ENCODE measurements around the gene BMP3.
"Not testable (repeated sequence)": the region's sequence is repeated elsewhere in the genome, so short reads cannot be mapped to it uniquely, and the experiment has no call there.

Gene BMP3

DNA sequence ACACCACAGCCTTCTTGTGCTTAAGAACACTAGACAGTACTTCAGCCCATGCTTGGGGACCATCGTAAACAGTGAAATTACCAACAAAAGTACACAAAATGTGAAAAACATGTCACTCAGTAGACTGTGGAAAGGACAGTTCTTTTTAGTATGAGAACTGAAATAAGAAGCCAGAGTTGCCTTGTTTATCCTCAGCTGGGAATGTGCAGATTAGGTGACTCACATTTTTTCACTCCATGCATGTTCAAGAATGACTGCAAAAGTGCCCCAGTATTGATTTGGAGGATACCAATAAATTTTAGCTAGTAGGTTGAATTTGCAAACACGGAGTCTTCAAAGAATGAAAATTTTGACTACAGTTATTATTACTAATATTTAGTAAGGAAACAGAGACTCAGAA is 23.1 kb upstream of the BMP3 start:
- POLR2A ChIA-PET: no interaction called here
- TF ChIP-seq NFRKB (IDR thresholded peaks at IDR 0.05): no peak
- TF ChIP-seq PKNOX1 (IDR thresholded peaks at IDR 0.05): no peak
- no peak for TF ChIP-seq TARDBP (IDR thresholded peaks at IDR 0.05)
- no peak for TF ChIP-seq HDGF (IDR thresholded peaks at IDR 0.05; ENCODE audit: borderline replicate concordance)
- TF ChIP-seq CTBP1 (IDR thresholded peaks at IDR 0.05; ENCODE audit: borderline replicate concordance): no peak
- TF ChIP-seq FOXM1 (IDR thresholded peaks at IDR 0.05; ENCODE audit: borderline replicate concordance): no peak
- TF ChIP-seq ELF4 (IDR thresholded peaks at IDR 0.05): no peak
- no peak for TF ChIP-seq LEF1 (IDR thresholded peaks at IDR 0.05; ENCODE audit: borderline replicate concordance)
- TF ChIP-seq SUZ12 (IDR thresholded peaks at IDR 0.05): no peak
- no peak for DNase-seq (ENCODE audit: extremely low spot score)
- CTCF ChIA-PET: no interaction called here

- DNase-seq (ENCODE audit: extremely low spot score); POLR2A ChIA-PET; CTCF ChIA-PET: not testable (repeated sequence)
These were observed 13.9 kb upstream of the BMP3 start for GRCh38 chr4:81016566-81016965.

GRCh38 chr4:81019006-81019405 is 11.5 kb upstream of the BMP3 start:
- no peak for TF ChIP-seq LEF1 (IDR thresholded peaks at IDR 0.05; ENCODE audit: borderline replicate concordance)
- no peak for TF ChIP-seq BHLHE40 (IDR thresholded peaks at IDR 0.05; ENCODE audit: borderline replicate concordance)
- TF ChIP-seq PKNOX1 (IDR thresholded peaks at IDR 0.05): no peak
- no peak for TF ChIP-seq FOXM1 (IDR thresholded peaks at IDR 0.05; ENCODE audit: borderline replicate concordance)
- no peak for TF ChIP-seq ZNF384 (IDR thresholded peaks at IDR 0.05)
- TF ChIP-seq HDGF (IDR thresholded peaks at IDR 0.05; ENCODE audit: borderline replicate concordance): no peak
- no peak for TF ChIP-seq ARNT (IDR thresholded peaks at IDR 0.05)
- no peak for TF ChIP-seq SUZ12 (IDR thresholded peaks at IDR 0.05)
- TF ChIP-seq L3MBTL2 (conservative IDR thresholded peaks at IDR 0.05): no peak
- no peak for TF ChIP-seq ELF4 (IDR thresholded peaks at IDR 0.05)
- no peak for TF ChIP-seq CTBP1 (IDR thresholded peaks at IDR 0.05; ENCODE audit: borderline replicate concordance)
- no peak for TF ChIP-seq NFRKB (IDR thresholded peaks at IDR 0.05)
- TF ChIP-seq SP1 (IDR thresholded peaks at IDR 0.05): no peak
- POLR2A ChIA-PET: no interaction called here
- CTCF ChIA-PET: no interaction called here
- no peak for DNase-seq (ENCODE audit: extremely low spot score)

DNA sequence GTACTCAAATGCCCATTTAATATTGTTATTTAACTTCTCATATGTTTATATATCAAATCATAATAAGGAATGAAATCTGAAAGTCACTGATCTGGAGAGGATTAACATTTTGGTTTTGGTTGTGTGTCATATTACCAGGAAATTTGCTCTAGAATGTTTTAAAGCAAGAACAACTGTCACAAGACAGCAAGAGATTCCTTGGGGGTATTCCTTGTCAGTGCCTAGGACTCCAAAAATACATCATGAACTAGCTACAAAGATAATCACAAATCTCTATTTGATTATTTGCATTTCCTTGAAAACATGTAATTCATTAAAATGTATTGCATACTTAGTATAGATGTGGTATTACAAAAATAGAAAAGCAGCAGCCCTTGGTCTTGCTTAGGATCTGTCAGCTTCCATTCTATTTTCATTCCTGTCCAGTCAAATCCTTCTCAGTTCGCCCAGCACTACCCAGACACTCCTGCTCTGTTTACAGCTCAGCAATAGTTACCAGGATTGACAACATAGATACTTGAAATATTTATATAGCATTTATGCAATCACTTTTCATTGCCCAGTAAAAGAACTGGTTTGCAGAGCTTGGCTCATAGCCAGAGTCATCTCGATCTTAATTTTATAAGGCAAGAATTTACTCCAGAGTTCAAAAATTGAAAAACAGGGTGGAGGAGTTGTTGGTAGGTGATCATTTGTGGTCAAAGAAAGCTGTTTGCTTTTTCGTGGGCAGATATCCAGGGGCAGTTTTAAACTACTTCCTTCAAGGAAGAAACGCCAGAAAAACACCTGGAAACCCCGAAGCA is 9.2 kb upstream of the BMP3 start:
- DNase-seq (ENCODE audit: extremely low spot score): no peak
- ChIA-PET CTCF (no interaction called here), POLR2A (interaction anchor here (1.0 kb wide), 1 partner anchor 9 kb away, joined by 3 read pairs; the partner anchor contains the start of gene BMP3)
- TF ChIP-seq TARDBP (IDR thresholded peaks at IDR 0.05): no peak
- TF ChIP-seq FOXK2 (IDR thresholded peaks at IDR 0.05): no peak
- TF ChIP-seq ARNT (IDR thresholded peaks at IDR 0.05): no peak
- no peak for TF ChIP-seq FOXA1 (IDR thresholded peaks at IDR 0.05)
- TF ChIP-seq L3MBTL2 (conservative IDR thresholded peaks at IDR 0.05): no peak
- TF ChIP-seq CTBP1 (IDR thresholded peaks at IDR 0.05; ENCODE audit: borderline replicate concordance): no peak
- TF ChIP-seq SP1 (IDR thresholded peaks at IDR 0.05): no peak
- no peak for TF ChIP-seq BHLHE40 (IDR thresholded peaks at IDR 0.05; ENCODE audit: borderline replicate concordance)
- no peak for TF ChIP-seq ELF4 (IDR thresholded peaks at IDR 0.05)
- TF ChIP-seq ZNF384 (IDR thresholded peaks at IDR 0.05): no peak
- TF ChIP-seq HDGF (IDR thresholded peaks at IDR 0.05; ENCODE audit: borderline replicate concordance): no peak

GRCh38 chr4:81021981-81022380 is 8.5 kb upstream of the BMP3 start:
- ChIA-PET POLR2A (interaction anchor here (1.0 kb wide), 1 partner anchor 8 kb away, joined by 3 read pairs; the partner anchor contains the start of gene BMP3), CTCF (no interaction called here)
- TF ChIP-seq L3MBTL2 (conservative IDR thresholded peaks at IDR 0.05) (no peak), PKNOX1 (IDR thresholded peaks at IDR 0.05) (no peak), TARDBP (IDR thresholded peaks at IDR 0.05) (no peak), FOXK2 (IDR thresholded peaks at IDR 0.05) (no peak), HDGF (IDR thresholded peaks at IDR 0.05; ENCODE audit: borderline replicate concordance) (no peak), ZNF384 (IDR thresholded peaks at IDR 0.05) (no peak), ARNT (IDR thresholded peaks at IDR 0.05) (no peak), SUZ12 (IDR thresholded peaks at IDR 0.05) (no peak), FOXA1 (IDR thresholded peaks at IDR 0.05) (no peak), FOXM1 (IDR thresholded peaks at IDR 0.05; ENCODE audit: borderline replicate concordance) (no peak), NFRKB (IDR thresholded peaks at IDR 0.05) (no peak), LEF1 (IDR thresholded peaks at IDR 0.05; ENCODE audit: borderline replicate concordance) (no peak), BHLHE40 (IDR thresholded peaks at IDR 0.05; ENCODE audit: borderline replicate concordance) (no peak), ELF4 (IDR thresholded peaks at IDR 0.05) (no peak), CTBP1 (IDR thresholded peaks at IDR 0.05; ENCODE audit: borderline replicate concordance) (no peak), SP1 (IDR thresholded peaks at IDR 0.05) (no peak)
- DNase-seq (ENCODE audit: extremely low spot score): no peak

DNA sequence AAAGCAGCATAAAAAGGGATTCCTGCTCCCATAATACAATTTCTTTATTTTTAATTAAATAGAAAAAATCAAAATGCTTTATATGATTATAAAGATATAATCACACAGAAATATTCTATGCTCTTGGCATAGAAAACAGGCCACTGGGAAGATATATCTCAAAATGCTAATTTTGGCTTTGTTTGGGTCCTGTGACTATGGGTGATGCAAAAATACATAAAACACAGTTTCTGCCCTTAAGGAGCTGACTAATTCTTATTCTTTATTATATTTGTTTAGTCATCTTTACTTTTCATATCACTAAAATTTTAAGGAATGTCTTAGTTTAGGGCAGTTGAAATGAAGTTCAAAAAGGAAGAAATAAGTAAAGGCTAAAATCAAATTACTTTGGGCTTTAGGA is 7.0 kb upstream of the BMP3 start:
- ChIA-PET CTCF (no interaction called here), POLR2A (no interaction called here)
- TF ChIP-seq LEF1 (IDR thresholded peaks at IDR 0.05; ENCODE audit: borderline replicate concordance) (no peak), FOXA1 (IDR thresholded peaks at IDR 0.05) (no peak), NFRKB (IDR thresholded peaks at IDR 0.05) (no peak), HDGF (IDR thresholded peaks at IDR 0.05; ENCODE audit: borderline replicate concordance) (no peak), ARNT (IDR thresholded peaks at IDR 0.05) (no peak), TARDBP (IDR thresholded peaks at IDR 0.05) (no peak), CTBP1 (IDR thresholded peaks at IDR 0.05; ENCODE audit: borderline replicate concordance) (no peak), FOXM1 (IDR thresholded peaks at IDR 0.05; ENCODE audit: borderline replicate concordance) (no peak), L3MBTL2 (conservative IDR thresholded peaks at IDR 0.05) (no peak), PKNOX1 (IDR thresholded peaks at IDR 0.05) (no peak), SUZ12 (IDR thresholded peaks at IDR 0.05) (no peak), ELF4 (IDR thresholded peaks at IDR 0.05) (no peak), FOXK2 (IDR thresholded peaks at IDR 0.05) (no peak), SP1 (IDR thresholded peaks at IDR 0.05) (no peak), ZNF384 (IDR thresholded peaks at IDR 0.05) (no peak), BHLHE40 (IDR thresholded peaks at IDR 0.05; ENCODE audit: borderline replicate concordance) (no peak)

More for the DNA sequence above, 7.0 kb upstream of the BMP3 start:
- no peak for DNase-seq (ENCODE audit: extremely low spot score)

Data from HEK293T (cell line).